ENCODE measurements around the gene SUFU. TPM values are rescaled to one million over a fixed set of nuclear protein-coding genes. Genes with fewer than 3 reads are reported as not detected.
"Not testable (repeated sequence)": the region's sequence is repeated elsewhere in the genome, so short reads cannot be mapped to it uniquely, and the experiment has no call there.

SUFU gene
- polyA plus RNA-seq, 2 donors, result 2.9 to 6.0 TPM

GRCh38 chr10:102656791-102657371 is 153.1 kb downstream of the SUFU start:
- H3K27me3 ChIP-seq (ENCODE audit: control insufficient read depth in 1 of 2, insufficient read depth in 2 of 2, low read length in 2 of 2), result no peaks in the 10 kb centered on the region
- no peak overlapping the region for H3K4me3 ChIP-seq (ENCODE audit: low read depth in 1 of 2, low read length in 2 of 2)
- peaks cover 7 to 20% of the 10 kb centered on the region in 2 donors for H3K4me1 ChIP-seq (ENCODE audit: control insufficient read depth in 2 of 2, insufficient read depth in 2 of 2, low read length in 1 of 2)
- H3K27ac ChIP-seq (ENCODE audit: low read depth in 2 of 2, low read length in 1 of 2), result no peak overlapping the region
- H3K36me3 ChIP-seq (ENCODE audit: control insufficient read depth in 2 of 2, insufficient read depth in 2 of 2, low read length in 1 of 2), result peaks cover 10 to 31% of the 10 kb centered on the region in 2 donors
- H3K9me3 ChIP-seq (ENCODE audit: control insufficient read depth in 2 of 2, insufficient read depth in 1 of 2, low read depth in 1 of 2, low read length in 1 of 2), result no peaks in the 10 kb centered on the region
- 82 to 89% methylated on average over 32 to 42 of the region's 42 CpGs for WGBS, 2 donors

DNA sequence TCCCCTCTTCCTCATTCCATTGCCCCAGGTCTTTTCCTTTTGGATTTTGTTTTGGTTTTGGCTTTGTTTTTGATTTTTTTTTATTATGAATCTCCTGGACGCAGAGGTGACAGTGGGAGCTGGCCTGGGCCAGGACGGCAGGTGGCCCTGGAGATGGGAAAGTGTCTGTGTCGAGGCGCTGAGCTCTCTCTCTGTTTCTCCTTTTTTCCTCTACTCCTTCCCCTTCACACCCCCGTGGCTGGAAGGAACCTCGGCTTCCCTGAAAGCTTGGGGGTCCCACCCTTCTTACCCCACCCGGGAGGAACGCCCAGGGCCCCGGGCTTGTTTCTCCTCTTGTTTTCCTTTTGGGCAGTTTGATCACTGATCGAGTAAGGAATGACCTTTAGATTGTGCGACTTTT is 153.7 kb downstream of the SUFU start:
- H3K36me3 ChIP-seq (ENCODE audit: control insufficient read depth in 2 of 2, insufficient read depth in 2 of 2, low read length in 1 of 2), result peaks cover 10 to 31% of the 10 kb centered on the region in 2 donors
- H3K4me3 ChIP-seq (ENCODE audit: low read depth in 1 of 2, low read length in 2 of 2), result no peak overlapping the region
- H3K9me3 ChIP-seq (ENCODE audit: control insufficient read depth in 2 of 2, insufficient read depth in 1 of 2, low read depth in 1 of 2, low read length in 1 of 2), result no peaks in the 10 kb centered on the region
- peaks cover 7 to 17% of the 10 kb centered on the region in 2 donors for H3K4me1 ChIP-seq (ENCODE audit: control insufficient read depth in 2 of 2, insufficient read depth in 2 of 2, low read length in 1 of 2)
- 53% methylated on average over 11 of the region's 11 CpGs for WGBS, 2 donors
- H3K27ac ChIP-seq (ENCODE audit: low read depth in 2 of 2, low read length in 1 of 2), result peak overlapping the region; percentile 45 to 51
- H3K27me3 ChIP-seq (ENCODE audit: control insufficient read depth in 1 of 2, insufficient read depth in 2 of 2, low read length in 2 of 2), result no peaks in the 10 kb centered on the region

- 30 to 32% methylated on average over 13 of the region's 13 CpGs for WGBS, 2 donors
- peaks cover 10 to 30% of the 10 kb centered on the region in 2 donors for H3K36me3 ChIP-seq (ENCODE audit: control insufficient read depth in 2 of 2, insufficient read depth in 2 of 2, low read length in 1 of 2)
- H3K4me1 ChIP-seq (ENCODE audit: control insufficient read depth in 2 of 2, insufficient read depth in 2 of 2, low read length in 1 of 2), result peaks cover 7 to 17% of the 10 kb centered on the region in 2 donors
- no peaks in the 10 kb centered on the region for H3K27me3 ChIP-seq (ENCODE audit: control insufficient read depth in 1 of 2, insufficient read depth in 2 of 2, low read length in 2 of 2)
- H3K4me3 ChIP-seq (ENCODE audit: low read depth in 1 of 2, low read length in 2 of 2), result no peak overlapping the region
- H3K9me3 ChIP-seq (ENCODE audit: control insufficient read depth in 2 of 2, insufficient read depth in 1 of 2, low read depth in 1 of 2, low read length in 1 of 2), result no peaks in the 10 kb centered on the region
- peak overlapping the region; percentile 65 to 78 for H3K27ac ChIP-seq (ENCODE audit: low read depth in 2 of 2, low read length in 1 of 2)
Measured at GRCh38 chr10:102657984-102658724, 154.4 kb downstream of the SUFU start.

GRCh38 chr10:102658802-102659201 is 155.0 kb downstream of the SUFU start:
- Histone ChIP-seq H3K27ac (ENCODE audit: low read depth in 2 of 2, low read length in 1 of 2) (peak overlapping the region in 1 of 2 donors; percentile 78), H3K27me3 (ENCODE audit: control insufficient read depth in 1 of 2, insufficient read depth in 2 of 2, low read length in 2 of 2) (no peaks in the 10 kb centered on the region), H3K9me3 (ENCODE audit: control insufficient read depth in 2 of 2, insufficient read depth in 1 of 2, low read depth in 1 of 2, low read length in 1 of 2) (no peaks in the 10 kb centered on the region), H3K4me3 (ENCODE audit: low read depth in 1 of 2, low read length in 2 of 2) (no peak overlapping the region), H3K36me3 (ENCODE audit: control insufficient read depth in 2 of 2, insufficient read depth in 2 of 2, low read length in 1 of 2) (peaks cover 10 to 28% of the 10 kb centered on the region in 2 donors), H3K4me1 (ENCODE audit: control insufficient read depth in 2 of 2, insufficient read depth in 2 of 2, low read length in 1 of 2) (peaks cover 7 to 17% of the 10 kb centered on the region in 2 donors)
- 53 to 55% methylated on average over 5 of the region's 5 CpGs for WGBS, 2 donors

GRCh38 chr10:102660888-102661657 is 157.3 kb downstream of the SUFU start:
- H3K4me3 ChIP-seq (ENCODE audit: low read depth in 1 of 2, low read length in 2 of 2), result no peak overlapping the region
- H3K36me3 ChIP-seq (ENCODE audit: control insufficient read depth in 2 of 2, insufficient read depth in 2 of 2, low read length in 1 of 2), result peaks cover 6 to 14% of the 10 kb centered on the region in 2 donors
- no peaks in the 10 kb centered on the region for H3K9me3 ChIP-seq (ENCODE audit: control insufficient read depth in 2 of 2, insufficient read depth in 1 of 2, low read depth in 1 of 2, low read length in 1 of 2)
- H3K27ac ChIP-seq (ENCODE audit: low read depth in 2 of 2, low read length in 1 of 2), result peak overlapping the region in 1 of 2 donors; percentile 6
- WGBS, 2 donors, result 6 to 9% methylated on average over 21 to 22 of the region's 22 CpGs
- peaks cover 9 to 17% of the 10 kb centered on the region in 2 donors for H3K4me1 ChIP-seq (ENCODE audit: control insufficient read depth in 2 of 2, insufficient read depth in 2 of 2, low read length in 1 of 2)
- H3K27me3 ChIP-seq (ENCODE audit: control insufficient read depth in 1 of 2, insufficient read depth in 2 of 2, low read length in 2 of 2), result no peaks in the 10 kb centered on the region

DNA sequence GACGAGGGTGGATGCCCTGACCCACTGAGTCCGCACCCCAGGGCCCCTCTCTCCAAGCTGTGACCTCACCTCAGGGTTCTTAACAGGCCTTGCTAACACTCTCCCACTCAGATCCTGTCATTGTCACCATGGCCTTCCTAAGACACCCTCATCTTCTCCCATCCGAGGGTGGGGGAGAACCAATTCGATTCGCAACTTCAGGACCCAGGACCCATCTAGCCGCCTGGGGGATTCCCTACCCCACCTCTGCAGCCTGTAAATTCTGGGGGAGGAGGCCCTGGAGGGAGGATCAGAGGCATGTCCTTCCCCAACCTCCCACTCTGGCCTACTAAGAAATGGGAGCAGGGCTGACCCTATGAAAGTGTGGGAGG is 157.9 kb downstream of the SUFU start:
- Histone ChIP-seq H3K9me3 (ENCODE audit: control insufficient read depth in 2 of 2, insufficient read depth in 1 of 2, low read depth in 1 of 2, low read length in 1 of 2) (no peaks in the 10 kb centered on the region), H3K27ac (ENCODE audit: low read depth in 2 of 2, low read length in 1 of 2) (no peak overlapping the region), H3K36me3 (ENCODE audit: control insufficient read depth in 2 of 2, insufficient read depth in 2 of 2, low read length in 1 of 2) (peaks cover 4 to 9% of the 10 kb centered on the region in 2 donors), H3K4me3 (ENCODE audit: low read depth in 1 of 2, low read length in 2 of 2) (no peak overlapping the region), H3K4me1 (ENCODE audit: control insufficient read depth in 2 of 2, insufficient read depth in 2 of 2, low read length in 1 of 2) (peaks cover 9 to 17% of the 10 kb centered on the region in 2 donors), H3K27me3 (ENCODE audit: control insufficient read depth in 1 of 2, insufficient read depth in 2 of 2, low read length in 2 of 2) (no peaks in the 10 kb centered on the region)
- WGBS, 2 donors, result 58 to 61% methylated on average over 6 of the region's 6 CpGs

- Histone ChIP-seq H3K27me3 (ENCODE audit: control insufficient read depth in 1 of 2, insufficient read depth in 2 of 2, low read length in 2 of 2) (no peaks in the 10 kb centered on the region), H3K36me3 (ENCODE audit: control insufficient read depth in 2 of 2, insufficient read depth in 2 of 2, low read length in 1 of 2) (no peaks in the 10 kb centered on the region), H3K4me1 (ENCODE audit: control insufficient read depth in 2 of 2, insufficient read depth in 2 of 2, low read length in 1 of 2) (peaks cover 8 to 15% of the 10 kb centered on the region in 2 donors), H3K27ac (ENCODE audit: low read depth in 2 of 2, low read length in 1 of 2) (no peak overlapping the region), H3K4me3 (ENCODE audit: low read depth in 1 of 2, low read length in 2 of 2) (no peak overlapping the region), H3K9me3 (ENCODE audit: control insufficient read depth in 2 of 2, insufficient read depth in 1 of 2, low read depth in 1 of 2, low read length in 1 of 2) (no peaks in the 10 kb centered on the region)
- WGBS, 2 donors, result 72 to 73% methylated on average over 9 of the region's 9 CpGs
Measured at GRCh38 chr10:102665904-102666509, 162.2 kb downstream of the SUFU start.

DNA sequence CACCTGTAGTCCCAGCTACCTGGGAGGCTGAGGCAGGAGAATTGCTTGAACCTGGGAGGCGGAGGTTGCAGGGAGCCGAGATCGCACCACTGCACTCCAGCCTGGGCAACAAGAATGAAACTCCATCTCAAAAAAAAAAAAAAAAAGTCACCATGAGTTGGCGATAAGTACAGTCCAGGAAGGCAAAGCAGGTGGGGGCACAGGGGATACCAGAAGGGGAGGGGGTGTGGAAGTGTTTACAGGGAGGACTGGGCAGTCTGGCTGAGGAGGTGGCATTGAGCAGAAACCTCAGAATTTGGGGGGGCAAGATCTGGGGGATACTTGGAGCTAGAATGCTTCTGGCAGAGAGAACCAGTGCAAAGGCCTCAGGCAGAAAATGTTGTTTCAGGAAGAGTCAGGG is 163.6 kb downstream of the SUFU start:
- not testable (repeated sequence) for H3K4me3 ChIP-seq (ENCODE audit: low read depth in 1 of 2, low read length in 2 of 2); H3K9me3 ChIP-seq (ENCODE audit: control insufficient read depth in 2 of 2, insufficient read depth in 1 of 2, low read depth in 1 of 2, low read length in 1 of 2); H3K4me1 ChIP-seq (ENCODE audit: control insufficient read depth in 2 of 2, insufficient read depth in 2 of 2, low read length in 1 of 2); H3K27me3 ChIP-seq (ENCODE audit: control insufficient read depth in 1 of 2, insufficient read depth in 2 of 2, low read length in 2 of 2); H3K27ac ChIP-seq (ENCODE audit: low read depth in 2 of 2, low read length in 1 of 2); H3K36me3 ChIP-seq (ENCODE audit: control insufficient read depth in 2 of 2, insufficient read depth in 2 of 2, low read length in 1 of 2)
- 90 to 93% methylated on average over 4 of the region's 4 CpGs for WGBS, 2 donors

DNA sequence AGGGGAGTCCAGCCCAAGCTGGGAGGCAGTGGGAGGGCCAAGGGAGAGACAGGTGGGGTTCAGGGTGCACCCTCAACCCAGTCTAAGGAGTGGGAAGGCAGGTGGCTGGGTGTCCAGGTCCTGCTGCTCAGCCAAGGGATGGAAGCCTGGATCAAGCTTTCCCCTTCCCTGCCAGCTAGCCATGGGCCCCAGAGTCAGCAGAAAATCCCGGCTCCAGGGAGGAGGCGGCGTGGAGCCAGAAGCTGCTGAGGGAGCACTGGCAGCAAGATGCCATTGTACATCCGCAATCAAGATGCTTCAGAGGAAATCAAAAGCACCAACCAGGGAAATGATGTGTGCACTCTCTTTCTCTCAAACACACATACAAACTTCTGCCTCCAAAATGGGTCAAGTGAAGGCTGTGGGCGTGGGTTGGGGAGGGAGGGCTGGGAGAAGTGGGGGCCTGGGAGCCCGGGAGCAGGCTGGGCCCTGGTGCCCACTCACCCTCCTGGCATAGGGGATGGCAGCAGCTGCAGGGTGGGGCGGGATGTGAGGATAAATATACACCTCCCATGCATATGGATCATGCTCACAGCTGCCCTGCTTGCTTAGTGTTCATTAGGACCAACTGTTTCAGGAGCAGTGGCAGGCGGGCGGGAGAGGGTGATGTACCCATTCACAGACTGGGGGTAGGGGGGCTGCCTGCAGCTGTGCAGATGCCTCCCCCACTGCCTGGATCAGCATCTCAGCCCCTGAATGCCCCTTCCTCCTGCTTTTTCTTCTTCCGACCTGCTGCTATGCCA is 164.7 kb downstream of the SUFU start:
- no peaks in the 10 kb centered on the region for H3K9me3 ChIP-seq (ENCODE audit: control insufficient read depth in 2 of 2, insufficient read depth in 1 of 2, low read depth in 1 of 2, low read length in 1 of 2)
- peaks cover 4 to 11% of the 10 kb centered on the region in 2 donors for H3K4me1 ChIP-seq (ENCODE audit: control insufficient read depth in 2 of 2, insufficient read depth in 2 of 2, low read length in 1 of 2)
- H3K27me3 ChIP-seq (ENCODE audit: control insufficient read depth in 1 of 2, insufficient read depth in 2 of 2, low read length in 2 of 2), result no peaks in the 10 kb centered on the region
- WGBS, 2 donors, result 71 to 85% methylated on average over 9 to 10 of the region's 10 CpGs
- no peak overlapping the region for H3K4me3 ChIP-seq (ENCODE audit: low read depth in 1 of 2, low read length in 2 of 2)
- H3K27ac ChIP-seq (ENCODE audit: low read depth in 2 of 2, low read length in 1 of 2), result no peak overlapping the region
- no peaks in the 10 kb centered on the region for H3K36me3 ChIP-seq (ENCODE audit: control insufficient read depth in 2 of 2, insufficient read depth in 2 of 2, low read length in 1 of 2)

Measured in esophagus (tissue), 2 donors.